Inflammatory macrophage treated with lipopolysaccharide for 4 hours (primary cell): ENCODE results near the gene TFAP2B.

Experiments used
- DNase-seq: peaks from one replicate; pipeline ENCODE4 v3.0.0-alpha.2; 2020

Gene TFAP2B

DNA sequence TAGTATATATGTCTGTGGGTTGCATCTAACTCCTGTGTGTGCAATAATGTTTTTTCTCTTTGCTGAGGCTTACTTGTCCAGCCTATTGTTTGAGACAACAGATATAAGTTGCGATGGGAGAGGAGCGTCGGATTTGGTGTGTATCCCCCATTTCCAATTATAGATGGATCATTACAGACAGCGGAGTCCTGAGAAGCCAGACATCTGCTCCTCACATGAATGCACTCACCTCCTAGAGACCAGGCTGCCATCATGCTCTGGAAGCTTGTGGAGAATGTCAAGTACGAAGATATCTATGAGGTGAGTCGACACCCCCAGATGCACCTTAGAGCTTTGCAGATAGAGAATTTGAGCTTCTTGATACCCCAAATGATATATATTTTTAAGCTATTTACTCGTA is at the start of gene TFAP2B:
TSS of gene TFAP2B (plus strand) at position 199 of the 400 bp plus-strand sequence. CDS start at position 220, 21 bp downstream.
- no peak for DNase-seq

DNA sequence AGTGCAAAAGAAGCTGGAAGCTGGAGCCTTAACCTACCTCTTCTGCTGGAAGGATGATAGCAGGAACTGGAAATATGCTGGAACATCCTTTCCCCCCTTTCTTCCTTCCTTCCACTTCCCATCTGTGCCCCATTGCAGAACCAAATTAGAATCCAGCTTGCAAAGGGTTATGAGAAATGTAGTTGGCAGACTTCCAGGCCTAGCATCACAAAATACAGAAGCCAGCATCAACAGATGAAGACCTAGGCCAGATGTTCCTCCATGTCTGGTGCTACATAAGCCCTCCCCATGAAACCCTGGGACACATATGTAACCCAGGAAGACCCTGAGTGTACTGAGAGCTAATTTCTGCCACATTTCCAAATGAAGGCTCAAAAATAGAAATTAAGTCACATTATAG is 40.0 kb upstream of the TFAP2B start:
- no peak for DNase-seq

DNA sequence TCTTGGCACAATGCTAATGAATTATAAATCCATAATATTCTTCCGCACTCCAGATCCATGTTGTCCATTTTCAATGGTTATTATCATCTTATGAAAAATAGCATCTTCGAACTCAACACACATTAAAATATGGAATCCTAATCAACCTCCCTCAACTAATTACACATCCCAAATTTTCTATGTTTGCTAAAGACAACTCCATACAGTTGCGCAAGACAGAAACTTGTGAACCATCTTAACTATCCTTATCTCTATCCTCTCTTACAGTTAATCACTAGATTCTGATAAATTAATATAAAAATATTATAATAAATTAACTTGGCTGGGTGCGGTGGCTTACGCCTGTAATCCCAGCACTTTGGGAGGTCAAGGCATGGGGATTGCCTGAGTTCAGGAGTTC is 38.3 kb upstream of the TFAP2B start:
- no peak for DNase-seq

DNA sequence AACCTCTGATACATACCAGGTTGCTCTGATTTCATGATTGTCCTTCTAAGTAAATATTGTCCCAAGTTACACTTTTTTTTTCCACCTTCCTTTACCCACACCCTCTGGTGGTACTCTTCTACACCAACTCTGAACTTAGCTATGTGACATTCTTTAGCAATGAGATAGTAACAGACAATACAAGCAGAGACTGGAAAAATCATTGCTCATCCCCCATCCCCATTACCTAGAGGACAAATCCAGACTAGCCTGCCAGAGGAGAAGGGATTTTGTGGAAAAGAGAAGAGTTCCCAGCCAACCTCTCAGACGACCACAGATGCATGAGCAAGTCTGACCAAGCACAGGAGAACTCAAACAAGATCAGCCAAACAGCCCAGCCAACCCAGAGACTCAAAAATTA is 32.8 kb upstream of the TFAP2B start:
- DNase-seq, result no peak

DNA sequence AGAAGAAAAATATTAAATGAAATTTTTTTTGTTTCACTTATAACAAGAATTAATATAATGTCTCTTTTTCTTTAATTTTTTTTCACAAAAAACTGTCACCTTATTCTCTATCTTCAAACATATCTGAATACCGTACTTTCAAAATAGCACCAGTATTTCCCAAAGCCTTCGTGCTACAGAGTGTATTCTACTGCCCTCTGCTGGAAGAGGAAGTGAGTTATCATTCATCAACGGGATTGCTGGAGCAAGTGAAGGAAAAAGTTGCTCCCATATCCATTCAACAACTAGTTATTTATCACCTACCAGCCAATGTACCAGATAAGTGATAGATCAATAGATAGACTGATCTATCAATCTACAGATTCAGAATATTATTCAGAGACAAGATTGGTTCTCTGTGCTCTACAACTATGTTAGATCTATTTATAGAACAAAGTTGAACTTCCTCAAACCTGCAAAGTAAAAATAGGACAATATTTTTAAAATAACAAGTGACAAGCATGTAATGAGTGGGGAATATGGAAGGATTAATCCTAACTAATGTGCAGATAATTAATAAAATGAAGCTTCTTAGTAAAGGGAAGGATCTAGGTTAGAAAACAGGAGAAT is 26.7 kb upstream of the TFAP2B start:
- peak; percentile 44 for DNase-seq

DNA sequence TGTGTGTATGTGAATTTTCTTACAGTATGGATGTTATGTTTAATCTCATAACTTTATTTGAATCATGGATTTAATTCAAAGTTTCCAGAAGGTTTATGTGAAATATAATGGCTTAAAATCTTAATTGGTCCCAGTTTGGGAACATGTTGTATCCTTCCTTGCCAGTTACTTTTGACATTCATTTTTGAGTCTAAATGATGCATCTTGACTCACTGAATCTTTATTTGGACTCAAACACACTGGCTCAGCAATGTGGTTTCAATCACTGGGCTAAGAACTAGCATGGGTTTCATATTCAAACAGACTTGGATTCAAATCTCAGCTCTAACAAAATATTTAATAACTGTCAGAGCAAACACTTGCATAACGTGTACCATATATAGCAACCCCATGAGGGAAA is 25.9 kb upstream of the TFAP2B start:
- no peak for DNase-seq

DNA sequence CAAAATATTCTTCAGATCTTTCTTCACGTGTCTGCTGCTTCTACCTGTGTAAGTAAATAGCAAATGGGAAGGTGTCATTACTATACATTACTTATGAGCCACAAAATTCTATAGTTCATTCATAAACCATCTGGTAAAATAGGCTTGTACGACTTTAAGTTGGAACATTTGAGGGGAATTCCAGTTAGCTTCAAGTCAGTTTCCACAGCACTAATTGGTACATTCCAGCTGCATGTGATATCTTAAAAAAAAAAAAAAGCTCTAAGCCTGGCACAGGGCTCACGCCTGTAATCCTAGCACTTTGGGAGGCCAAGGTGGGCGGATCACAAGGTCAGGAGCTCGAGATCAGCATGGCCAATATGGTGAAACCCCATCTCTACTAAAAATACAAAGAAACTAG is 23.1 kb upstream of the TFAP2B start:
- no peak for DNase-seq

DNA sequence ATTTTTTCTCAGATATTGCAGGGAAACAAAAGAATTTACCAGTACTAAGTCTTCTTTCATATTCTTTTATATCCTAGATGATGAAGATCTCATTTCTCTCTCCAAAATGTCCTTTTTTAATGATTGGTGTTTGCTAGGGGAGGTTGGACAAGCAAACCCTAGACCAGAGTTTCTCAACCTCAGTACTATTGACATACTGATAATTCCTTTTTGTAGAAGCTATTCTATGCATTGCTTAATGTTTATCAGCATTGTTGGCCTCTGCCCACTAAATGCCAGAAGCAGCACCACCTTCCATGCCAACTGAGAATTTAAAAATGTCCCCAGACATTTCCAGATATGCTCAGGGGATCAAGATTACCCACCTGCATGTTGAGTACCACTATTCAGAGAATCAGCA is 14.4 kb upstream of the TFAP2B start:
- no peak for DNase-seq

DNA sequence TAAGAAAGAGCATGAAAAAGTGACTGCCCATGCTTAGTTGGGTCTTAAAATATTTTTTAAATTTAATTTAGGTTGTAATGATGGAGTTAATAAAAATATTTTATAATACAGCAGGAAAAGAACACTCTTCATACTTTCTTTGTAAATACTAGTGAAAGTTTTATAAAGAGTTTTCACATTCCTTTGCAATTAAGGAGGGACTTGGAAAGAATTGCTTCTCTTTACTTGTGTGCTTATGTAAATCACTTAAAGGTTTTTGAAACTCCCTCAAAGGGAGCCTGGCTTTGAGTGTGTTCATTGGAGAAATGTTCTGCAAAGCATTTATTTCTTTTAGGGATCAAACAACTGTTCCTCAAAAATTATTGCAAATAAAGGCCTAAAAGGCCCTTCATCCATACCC is 11.6 kb upstream of the TFAP2B start:
- no peak for DNase-seq

DNA sequence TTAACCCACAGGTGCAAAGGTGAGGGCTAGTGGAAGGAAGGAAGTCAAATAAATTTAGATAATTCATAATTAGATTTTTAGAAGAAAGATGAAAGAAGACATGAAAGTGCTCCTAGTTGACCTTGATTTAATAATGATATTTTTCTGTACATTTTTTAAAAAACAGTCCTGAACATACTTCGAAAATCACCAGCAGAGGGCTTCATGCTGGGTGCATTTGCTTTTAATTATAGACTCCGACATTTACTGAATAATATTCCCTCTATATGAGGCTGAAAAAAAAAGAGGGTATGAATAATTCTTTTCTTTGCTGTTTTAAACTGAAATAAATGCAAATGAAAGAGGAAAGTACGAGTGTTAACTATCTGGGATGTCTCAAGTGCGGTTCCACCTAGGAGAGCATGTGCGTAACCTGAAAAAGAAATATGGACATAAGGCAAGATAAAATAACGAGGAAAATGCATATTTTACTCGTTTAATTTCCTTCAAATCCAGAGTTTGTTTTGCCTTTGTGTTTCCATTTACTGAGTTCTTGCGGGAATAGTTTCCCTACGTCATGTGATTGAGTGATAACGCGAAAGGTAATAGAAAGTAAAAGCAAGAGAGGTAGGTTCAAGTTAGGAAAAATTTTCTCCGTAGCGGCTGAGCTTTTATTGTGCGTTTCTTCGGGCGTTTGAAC is 3.1 kb upstream of the TFAP2B start:
- DNase-seq, result peak; percentile 14

DNA sequence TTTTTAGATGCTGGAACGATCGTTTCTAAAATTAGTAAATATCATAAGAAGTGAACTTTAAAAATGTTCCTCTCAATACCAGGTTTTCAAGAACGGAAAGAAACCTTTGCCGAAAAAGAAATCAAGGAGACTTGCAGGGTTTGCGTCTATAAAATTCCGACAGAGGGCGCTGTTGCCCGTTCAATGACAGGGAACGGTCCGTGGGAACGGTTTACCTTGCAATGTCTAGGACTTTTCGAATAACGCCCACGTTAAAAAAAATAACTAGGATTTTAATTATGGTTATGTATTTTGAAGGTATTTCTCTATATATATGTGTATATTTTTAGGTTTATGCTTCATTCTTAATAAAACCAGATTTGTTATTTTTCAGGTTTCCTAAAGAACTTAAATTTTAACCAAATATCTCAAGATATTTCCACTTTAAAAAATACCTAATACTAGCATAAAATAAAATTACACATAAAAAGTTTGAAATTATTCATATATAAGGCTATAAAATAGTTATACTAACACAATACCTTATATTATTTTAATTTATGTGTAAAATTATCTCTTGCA is 2.5 kb upstream of the TFAP2B start:
- peak; percentile 67 for DNase-seq

DNA sequence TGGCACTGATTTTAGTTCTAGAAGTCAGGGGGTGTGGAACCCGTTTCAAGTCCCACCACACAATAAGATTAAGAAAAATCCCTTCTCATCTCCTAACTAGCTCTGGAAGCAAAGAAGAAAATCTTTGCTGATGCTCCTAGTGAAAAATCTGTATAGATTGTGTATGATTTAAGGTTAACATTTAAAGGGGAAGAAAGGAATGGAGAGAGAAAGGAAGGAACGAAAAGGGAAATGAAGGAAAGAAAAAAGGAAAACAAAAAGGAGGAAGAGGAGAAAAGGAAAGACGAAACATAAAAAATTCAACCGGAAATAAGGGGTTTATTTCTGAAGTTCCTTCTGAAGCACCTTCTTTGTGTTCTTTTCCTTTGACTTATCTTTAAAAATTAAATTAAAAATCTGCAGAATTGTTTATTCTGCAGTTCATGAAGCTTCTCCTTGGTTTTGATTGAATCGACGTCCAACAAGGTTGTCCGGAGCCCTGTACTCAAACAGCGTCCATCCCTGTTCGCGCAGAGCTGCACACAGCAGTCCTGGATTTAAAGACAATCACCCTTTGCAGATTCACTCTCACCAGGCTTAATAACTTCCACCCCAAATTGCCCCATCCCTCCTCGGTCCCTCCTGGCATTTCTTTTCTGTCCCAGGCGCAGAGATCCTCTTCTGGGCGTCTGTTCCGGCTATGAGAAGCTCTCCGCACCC is 1.6 kb upstream of the TFAP2B start:
- DNase-seq, result no peak

DNA sequence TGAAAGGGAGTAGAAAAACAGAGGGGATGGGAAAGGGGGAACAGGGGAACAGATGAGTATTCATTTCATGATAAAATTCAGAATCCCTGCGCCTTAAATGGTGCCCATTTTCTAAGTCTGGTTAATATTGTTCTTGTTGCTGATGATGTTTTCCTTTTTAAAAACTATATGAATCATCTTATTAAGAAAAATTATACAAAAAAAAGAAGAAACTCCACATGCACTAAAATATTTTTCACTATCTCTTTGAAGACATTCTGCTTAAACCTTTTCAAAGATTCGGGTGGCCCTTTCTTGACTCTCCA is 1.1 kb upstream of the TFAP2B start:
- DNase-seq, result no peak

DNA sequence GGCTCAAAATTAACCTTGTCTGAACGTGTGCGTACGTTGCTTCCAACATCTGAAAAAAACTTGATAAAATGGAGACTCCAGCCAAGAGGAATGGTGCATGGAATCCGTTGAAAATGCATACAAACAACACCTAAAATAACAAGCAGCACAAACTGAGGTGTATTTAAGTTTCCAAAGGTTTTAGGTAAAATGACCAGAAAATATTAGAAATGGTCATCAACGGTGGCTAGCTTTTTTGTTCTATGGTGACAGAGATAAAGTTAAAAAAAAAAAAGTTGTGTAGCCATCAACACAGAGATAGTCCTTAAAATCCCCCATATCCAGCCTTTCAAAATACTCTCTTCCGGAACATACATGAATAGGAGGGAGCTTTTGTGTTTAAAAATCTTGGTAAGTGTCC is 651 bp upstream of the TFAP2B start:
- DNase-seq, result no peak

DNA sequence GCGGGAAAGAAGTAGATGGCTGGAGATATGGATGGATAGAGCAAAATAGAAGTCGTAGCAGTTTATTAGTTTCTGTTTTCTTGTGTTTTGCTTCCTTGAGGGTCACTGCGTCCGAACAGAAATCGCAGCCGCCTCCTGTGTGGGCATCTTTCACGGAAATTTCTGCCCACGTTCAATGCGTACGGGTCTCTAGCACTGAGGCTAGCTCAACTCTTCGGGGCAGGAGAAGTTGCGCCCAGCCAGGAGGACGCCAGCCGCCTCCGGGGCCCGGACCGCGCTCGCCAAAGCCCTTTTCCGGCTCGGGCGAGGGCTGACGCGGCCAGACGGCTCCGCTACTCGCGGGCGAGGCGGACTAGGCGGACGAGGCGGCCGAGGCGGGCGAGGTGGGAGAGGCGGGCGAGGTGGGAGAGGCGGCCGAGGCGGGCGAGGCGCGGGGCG is 814 bp downstream of the TFAP2B start:
- DNase-seq, result no peak

DNA sequence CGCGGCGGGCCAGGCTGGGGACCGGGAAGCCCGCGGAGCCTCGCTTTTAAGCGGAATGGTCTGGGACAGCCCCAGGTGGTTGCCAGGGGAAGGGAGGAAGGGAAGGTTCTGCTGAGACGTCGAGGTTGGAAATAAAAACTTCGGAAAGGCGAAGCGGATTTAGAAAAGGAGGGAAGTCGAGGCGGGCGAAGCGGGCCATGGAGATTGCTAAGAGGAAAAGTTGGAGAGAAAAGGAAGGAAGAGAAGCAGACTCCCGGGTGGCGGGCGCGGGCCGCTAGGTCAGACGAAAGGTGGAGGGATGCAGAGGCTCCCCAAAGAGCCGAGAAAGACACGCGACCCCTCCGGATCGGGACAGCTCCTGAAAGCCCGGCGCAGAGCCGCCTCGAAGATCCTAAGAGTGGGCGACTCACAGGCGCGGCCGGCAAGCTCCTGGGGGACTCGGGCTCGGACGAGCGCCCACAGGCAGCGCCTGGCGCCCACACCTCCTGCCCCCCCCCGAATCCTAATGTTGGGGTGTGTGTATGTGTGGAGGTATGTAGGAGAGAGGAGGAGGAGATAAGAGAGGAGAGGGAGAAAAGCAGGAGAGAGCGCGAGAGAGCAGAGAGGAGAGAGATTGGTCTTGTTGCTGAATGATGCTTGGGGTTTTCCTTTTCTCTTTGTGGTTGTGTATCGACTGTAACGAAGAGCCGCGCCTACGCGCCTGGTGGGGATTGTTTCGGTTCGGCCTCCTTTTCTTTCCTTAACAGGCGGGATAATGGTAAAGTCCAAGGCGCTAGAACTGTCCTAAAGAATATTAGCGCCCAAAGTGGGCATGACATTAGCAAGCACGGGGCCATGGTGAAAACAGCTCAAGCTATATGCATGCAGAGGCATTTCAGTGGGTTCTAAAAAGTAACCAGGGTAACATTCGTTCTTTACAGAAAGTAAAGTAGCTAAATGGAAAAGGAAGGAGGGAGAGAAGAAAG is 1.5 kb downstream of the TFAP2B start:
- no peak for DNase-seq

DNA sequence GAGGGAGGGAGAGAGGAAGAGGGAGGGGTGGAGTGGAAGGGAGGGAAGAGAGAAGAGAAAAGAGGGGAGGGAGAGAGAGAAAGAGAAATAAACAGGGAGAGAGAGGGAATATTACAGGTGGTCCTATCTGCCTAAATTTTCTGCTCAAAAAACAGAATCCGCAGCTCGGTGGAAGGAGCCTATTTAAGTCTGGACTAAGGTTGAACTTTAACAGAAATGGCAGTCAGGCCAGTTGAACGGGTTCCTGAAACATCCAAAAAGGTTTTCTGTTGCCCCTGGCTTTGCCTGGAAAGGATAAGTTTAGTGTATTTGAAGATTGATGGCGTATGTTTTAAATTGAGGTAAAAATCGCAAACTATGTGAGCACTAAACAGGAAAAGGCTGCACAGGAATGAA is 2.2 kb downstream of the TFAP2B start:
- DNase-seq, result no peak

DNA sequence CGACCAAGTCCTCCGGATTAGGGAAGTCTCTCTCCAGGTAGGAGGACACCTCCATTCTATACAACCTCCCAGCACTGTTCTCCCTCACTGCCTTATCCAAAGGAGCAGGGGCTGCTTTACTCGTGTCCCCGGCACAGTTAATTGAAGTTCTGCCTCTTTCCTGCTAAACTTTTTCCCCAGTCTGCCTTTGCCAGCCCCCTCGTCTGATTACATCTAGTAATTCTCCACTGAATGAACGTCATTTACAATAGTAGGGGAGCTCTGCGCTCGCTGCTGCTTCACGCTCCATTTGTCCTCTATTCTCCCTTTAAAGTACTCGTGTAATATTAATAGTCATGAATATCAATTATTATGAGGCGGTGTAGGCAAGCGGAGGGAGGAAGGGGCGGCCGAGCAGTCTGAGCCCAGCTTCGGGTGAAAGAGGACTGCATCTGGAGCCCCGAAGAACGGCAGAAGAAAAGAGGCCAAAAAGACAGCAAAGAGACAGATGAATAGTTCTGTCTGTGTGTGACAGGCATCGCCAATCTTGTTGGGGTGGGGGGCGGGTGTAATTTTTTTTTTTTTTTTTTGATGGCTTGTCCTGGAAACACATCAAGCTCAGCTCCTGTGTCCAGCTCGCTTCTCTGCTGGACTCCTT is 2.9 kb downstream of the TFAP2B start:
- DNase-seq, result no peak

DNA sequence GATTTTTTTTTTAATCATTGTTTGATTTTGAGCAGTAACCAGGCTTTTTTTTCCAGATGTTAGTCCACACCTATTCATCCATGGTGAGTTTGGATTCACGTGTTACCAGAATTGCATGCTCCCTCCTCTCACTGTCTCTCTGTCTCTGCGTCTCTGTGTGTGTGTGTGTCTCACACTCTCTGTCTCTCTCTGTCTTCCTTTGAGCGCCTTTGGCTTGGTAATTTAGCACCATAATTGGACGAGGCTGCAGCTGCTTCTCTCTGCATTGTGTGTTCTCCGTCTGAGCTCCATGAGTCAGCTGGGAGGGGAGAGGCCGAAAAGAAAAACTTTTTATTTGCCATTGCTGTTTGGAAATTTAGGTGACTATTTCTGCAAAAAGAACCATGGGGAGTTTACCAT is 3.4 kb downstream of the TFAP2B start:
- no peak for DNase-seq

DNA sequence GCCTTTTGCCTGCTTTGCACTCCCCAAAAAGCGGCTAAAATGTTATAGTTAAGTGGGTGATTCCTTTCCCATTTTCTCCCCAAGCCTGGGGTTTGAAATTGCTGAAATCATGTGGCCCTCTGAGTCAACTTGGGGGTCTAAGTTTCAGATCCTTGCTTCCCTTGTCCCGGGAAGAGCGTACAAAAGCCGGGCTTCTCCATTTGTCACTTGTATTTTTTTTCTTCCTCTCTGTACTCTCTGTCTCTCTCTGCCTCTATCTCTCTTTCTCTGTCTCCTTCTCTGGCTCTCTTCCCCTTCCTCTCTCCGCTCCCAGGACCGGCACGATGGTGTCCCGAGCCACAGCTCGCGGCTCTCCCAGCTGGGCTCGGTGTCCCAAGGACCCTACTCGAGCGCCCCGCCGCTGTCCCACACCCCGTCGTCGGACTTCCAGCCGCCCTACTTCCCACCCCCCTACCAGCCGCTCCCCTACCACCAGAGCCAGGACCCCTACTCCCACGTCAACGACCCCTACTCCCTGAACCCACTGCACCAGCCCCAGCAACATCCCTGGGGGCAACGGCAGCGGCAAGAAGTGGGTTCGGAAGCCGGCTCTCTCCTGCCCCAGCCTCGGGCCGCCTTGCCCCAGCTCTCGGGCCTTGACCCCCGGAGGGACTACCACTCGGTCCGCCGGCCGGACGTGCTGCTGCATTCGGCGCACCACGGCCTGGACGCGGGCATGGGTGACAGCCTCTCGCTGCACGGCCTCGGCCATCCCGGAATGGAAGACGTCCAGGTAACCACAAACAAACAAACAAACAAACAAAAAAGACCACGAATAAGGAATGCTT is 4.6 kb downstream of the TFAP2B start:
- no peak for DNase-seq

DNA sequence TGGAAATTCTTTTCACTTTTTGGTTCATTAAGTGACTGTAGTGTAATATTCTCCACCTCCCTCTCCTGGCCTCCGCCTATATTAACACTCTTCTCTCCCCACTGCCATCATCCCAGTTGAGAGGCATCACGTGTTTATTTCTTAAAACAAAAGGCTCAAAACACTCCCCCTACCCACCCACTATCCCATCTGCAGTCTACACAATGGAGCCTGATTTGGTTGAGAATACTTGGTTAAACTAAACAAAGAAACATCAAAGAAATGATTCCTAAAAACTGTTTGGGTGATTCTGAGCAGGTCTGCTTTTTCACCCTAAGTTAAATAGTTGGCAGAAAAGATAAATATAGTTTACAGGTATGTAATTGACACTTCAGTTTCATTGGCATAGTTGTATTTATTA is 5.9 kb downstream of the TFAP2B start:
- DNase-seq, result no peak
